Measurements from ENCODE around the gene AMMECR1. TPM values are rescaled to one million over a fixed set of nuclear protein-coding genes. Genes with fewer than 3 reads are reported as not detected.
"Not testable (repeated sequence)": the region's sequence is repeated elsewhere in the genome, so short reads cannot be mapped to it uniquely, and the experiment has no call there.

AMMECR1 gene
- polyA plus RNA-seq (ENCODE audit: insufficient read length in 4 of 4), result 10 to 100 TPM; 10.0 to 21.3 (median 19.6) TPM

DNA sequence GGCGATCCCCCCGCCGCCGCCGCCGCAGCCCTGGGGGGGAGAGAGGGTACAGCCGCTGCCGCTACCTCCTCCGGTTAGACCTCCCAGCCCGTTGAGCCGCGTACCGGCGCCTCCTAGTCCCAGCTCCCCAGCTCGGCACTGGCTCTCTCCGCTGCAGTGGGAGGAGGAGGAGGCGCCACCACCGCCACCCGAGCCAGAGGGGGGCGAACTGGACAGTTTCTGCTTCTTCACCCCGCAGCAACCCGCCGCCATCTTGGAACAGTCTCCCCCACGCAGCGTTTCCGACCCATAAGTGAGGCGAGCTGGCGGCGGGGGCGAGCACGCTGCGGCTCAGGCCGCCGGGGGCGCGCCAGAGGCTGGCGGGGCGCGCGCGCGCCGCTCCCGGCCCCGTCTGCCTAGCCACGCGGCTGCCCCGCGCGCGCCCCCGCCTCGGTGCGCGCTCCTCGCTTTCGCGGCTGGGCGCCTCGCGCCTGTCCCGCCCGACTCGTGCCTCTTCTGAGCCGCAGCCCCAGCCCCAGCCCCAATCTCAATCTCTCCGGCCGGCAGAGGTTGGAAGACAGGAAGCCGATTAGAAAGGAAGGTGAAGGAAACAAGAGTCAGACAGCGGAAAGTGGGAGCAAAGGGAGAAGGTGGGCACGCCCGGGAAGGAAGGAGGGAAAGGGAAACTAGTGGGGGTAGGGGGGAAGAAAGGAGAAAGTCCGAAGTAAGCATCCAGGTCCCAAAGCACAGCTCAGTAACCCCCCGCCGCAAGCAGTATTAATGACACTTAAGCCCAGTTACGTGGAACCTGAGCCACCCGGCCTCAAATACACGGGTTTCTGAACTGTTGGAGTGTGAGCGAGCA is at the start of gene AMMECR1:
AMMECR1 (minus strand) TSS at position 266 of the 844 bp plus-strand sequence; CDS start at position 252, 14 bp downstream.
- DNase-seq (ENCODE audit: low read depth in 4 of 4, low spot score in 3 of 4), result peak in 3 of 4 donors; percentile 61 to 65 (median 63)

DNA sequence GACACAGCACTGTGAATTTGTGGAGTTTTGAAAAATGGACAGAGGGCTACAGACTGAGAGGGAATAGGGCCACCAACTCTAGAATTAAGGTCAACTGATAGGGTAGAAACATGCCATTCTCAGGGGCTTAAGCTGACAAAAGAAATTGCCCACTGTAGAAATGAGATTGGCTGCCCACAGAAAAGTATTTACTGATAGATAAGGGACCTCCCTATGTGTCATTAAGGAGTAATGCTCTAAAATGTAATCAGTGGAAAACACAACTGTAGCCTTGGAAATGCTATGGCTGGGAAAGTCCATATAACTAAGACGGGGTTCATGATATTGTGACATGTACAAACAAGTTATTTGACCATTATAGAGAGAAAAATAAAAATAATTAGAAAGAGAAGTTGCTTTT is 45.4 kb upstream of the AMMECR1 start:
- DNase-seq (ENCODE audit: low read depth in 4 of 4, low spot score in 3 of 4), result no peak

DNA sequence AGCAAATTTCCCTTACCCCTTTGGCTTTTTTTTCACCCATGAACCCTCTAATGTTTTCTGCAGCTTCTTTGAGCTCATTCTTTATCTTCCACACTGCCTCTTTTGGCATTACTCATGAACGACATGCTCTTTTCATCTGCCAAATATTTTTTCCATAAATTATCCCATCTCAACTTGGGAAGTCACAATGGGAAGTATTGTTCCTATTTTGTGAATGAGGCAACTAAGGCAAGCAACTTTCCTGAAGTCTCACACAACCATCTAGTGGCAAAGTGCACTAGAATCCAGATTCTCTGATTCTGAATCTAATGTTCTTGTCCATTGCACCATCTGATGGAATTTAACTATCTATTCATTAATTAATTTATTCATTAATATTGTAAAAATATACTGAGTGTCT is 41.4 kb upstream of the AMMECR1 start:
- no peak for DNase-seq (ENCODE audit: low read depth in 4 of 4, low spot score in 3 of 4)

DNA sequence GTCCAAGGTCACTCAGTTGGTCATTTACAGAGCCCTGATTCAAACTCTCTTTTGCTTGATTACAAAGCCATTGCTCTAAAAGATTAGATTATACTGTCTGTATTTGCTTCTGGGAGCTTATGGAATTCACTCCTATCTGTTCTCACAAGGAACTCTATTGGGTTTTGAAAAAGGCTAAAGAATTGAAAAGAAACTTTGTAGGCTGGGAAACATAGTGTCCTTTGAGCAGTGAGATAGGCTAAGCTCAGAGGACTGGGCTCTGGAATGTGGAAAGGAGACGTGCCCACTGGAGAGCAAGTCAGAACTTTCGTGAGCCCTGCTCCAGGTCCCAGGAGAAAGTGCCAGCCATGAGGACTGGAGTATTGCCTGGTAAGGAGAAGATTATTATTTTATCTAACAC is 40.7 kb upstream of the AMMECR1 start, which contains the start of gene RTL9:
RTL9 (plus strand) TSS at position 301 of the 400 bp plus-strand sequence. CDS start 91,770 bp downstream, outside the sequence.
- DNase-seq (ENCODE audit: low read depth in 4 of 4, low spot score in 3 of 4), result no peak

DNA sequence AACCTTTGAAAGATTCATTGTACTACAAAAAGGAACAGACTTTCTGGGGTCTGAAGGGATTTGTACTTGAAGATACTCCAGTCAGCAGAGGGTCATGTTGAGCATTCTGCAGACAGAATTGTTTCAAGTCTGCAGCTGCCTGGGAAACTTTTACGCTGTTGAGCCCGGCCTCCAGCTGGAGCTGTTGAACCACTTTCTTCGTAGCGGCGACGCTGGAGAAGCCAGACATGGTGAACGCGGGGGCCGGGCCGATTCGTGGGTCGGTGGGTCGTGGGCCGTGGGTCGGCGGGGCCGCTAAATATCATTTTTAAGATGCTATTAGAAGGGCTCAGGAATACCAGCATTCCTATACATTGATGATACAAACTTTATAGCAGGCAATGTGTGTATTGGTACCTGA is 28.8 kb upstream of the AMMECR1 start:
- no peak for DNase-seq (ENCODE audit: low read depth in 4 of 4, low spot score in 3 of 4)

DNA sequence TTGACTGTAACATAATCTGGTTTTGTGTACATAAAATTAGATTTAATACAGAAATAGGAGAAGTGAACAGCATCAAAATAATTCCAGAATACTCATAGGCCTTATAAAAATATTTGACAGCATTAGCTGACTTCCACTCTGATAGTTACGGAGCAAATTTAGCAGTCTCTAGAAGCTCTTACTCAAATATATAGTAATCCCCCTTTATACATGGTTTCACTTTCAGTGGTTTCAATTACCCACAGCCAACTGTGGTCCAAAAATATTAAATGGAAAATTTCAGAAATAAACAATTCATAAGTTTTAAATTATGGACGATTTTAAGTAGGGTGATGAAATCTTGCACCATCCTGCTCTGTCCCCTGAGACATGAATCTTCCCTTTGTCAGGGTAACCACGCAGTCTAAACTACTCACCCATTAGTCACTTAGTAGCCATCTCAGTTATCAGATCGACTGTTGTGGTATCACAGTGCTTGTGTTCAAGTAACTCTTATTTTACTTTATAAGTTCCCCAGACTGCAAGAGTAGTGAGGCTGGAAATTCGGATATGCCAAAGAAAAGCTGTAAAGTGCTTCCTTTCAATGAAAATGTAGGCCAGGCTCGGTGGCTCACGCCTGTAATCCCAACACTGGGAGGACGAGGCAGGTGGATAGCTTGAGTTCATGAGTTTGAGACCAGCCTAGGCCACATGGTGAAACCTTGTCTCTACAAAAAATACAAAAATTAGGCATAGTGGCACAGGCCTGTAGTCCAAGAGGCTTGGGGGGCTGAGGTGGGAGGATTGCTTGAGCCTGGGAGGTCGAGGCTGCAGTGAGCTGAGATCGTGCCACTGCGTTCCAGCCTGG is 23.5 kb upstream of the AMMECR1 start:
- DNase-seq (ENCODE audit: low read depth in 4 of 4, low spot score in 3 of 4), result no peak

DNA sequence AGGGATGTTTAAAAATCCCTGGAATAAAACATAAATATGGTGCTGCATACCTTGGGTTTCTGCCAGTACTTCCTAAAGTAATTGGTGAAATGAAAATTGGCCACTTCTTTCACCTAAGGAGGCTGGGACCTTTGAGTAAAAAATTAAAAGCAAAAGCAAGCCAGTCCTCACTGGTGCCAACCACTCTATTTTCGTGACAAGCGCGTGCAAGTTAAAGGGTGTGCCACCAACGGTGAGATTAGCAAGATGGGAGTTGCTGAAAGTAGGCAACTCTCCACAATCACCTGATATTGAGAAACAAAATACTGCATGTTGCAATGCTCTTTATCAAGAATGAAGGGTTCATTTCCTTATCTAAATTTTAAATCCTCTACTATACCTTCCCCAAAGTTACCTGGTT is 21.1 kb upstream of the AMMECR1 start:
- DNase-seq (ENCODE audit: low read depth in 4 of 4, low spot score in 3 of 4), result no peak

DNA sequence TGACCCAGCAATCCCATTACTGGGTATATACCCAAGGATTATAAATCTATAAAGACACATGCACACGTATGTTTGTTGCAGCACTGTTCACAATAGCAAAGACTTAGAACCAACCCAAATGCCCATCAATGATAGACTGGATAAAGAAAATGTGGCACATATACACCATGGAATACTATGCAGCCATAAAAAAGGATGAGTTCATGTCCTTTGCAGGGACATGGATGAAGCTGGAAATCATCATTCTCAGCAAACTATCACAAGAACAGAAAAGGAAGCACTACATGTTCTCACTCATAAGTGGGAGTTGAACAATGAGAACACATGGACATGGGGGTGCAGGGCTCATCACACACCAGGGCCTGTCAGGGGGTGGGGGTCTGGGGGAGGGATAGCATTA is 15.6 kb upstream of the AMMECR1 start:
- not testable (repeated sequence) for DNase-seq (ENCODE audit: low read depth in 4 of 4, low spot score in 3 of 4)

DNA sequence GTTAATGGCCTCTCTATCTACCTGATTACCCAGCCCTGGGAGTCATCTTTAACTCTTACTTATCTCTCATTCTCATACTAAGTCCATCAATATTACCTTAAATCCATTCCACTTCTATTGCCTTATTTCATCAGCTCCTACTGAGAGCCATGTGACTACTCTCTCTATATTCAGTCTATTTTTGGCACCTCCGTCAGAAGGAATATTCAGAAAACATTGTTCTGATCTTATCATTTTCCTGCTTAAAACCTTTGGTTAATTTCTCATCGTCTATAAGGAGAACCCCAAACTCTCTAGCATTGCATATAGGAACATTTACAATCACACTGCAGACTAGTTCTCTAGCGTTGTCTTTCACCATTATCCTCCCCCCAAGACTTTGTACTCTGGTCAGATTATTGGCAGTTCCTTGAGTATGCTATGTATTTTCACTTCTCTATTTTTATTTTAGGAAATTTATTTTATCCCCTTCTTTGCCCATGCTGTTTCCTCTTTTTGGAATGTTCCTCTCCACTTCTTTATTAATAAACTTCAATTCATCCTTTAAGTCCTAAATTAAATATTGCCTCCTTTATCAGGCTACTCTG is 13.7 kb upstream of the AMMECR1 start:
- no peak for DNase-seq (ENCODE audit: low read depth in 4 of 4, low spot score in 3 of 4)

DNA sequence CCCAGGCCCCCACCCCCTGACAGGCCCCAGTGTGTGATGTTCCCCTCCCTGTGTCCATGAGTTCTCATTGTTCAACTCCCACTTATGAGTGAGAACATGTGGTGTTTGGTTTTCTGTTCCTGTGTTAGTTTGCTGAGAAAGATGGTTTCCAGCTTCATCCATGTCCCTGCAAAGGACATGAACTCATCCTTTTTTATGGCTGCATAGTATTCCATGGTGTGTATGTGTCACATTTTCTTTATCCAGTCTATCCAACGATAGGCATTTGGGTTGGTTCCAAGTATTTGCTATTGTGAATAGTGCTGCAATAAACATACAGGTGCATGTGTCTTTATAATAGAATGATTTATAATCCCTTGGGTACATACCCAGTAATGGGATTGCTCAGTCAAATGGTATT is 10.7 kb upstream of the AMMECR1 start:
- DNase-seq (ENCODE audit: low read depth in 4 of 4, low spot score in 3 of 4), result not testable (repeated sequence)

DNA sequence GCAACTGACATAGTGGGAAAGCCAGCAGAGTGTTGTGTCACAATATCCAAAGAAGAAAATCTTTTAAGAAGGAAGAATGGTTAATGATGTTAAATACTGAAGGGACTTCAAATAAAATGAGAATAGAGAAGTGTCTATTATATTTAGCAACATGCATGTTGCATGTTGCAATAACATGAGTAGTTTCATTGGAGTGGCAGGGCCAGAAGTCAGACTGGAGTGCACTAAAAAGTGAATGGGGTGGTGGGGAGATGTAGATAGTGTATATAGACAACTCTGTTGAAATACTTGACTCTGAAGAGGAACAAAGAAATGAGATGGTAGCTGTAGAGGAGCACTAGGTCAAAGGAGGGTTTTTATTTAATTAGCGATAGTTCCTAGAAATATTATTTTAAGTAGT is 9.5 kb upstream of the AMMECR1 start:
- DNase-seq (ENCODE audit: low read depth in 4 of 4, low spot score in 3 of 4), result no peak

DNA sequence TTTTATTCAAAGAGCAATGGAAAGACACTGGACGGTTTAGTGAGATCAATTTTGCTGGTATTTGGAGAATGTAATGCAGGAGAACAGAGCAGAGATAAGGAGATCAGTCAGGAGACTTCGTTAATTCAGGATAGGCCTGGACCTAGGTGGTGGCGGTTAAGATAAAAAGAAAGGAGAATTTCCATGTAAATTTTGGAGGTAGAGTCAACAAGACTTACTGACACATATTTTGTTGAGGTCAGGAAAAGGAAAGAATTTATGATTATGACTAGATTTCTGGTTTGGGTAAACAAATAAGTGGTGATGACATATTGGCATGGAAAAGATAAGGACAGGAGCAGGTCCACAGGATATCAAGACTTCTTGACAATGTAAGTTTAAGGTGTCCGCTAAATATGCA is 8.8 kb upstream of the AMMECR1 start:
- no peak for DNase-seq (ENCODE audit: low read depth in 4 of 4, low spot score in 3 of 4)

DNA sequence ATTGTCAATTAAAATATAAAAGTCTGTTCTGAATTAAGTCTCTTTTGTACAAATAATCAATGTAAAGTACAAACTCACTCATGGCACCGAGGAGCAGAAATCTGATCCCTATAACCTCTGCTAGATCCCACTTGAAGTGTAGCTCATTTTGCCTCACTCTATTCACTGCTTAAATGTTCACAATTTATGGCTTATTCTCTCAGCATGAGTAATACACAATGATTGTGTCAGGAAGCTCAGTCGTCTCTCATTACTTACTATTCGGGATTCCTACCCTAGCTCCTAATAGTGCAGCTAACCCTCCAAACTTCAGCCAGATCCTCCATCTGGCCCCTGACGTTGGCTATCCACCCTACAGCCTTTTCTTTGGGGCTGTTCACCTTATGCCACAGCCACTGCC is 4.7 kb upstream of the AMMECR1 start:
- DNase-seq (ENCODE audit: low read depth in 4 of 4, low spot score in 3 of 4), result no peak

DNA sequence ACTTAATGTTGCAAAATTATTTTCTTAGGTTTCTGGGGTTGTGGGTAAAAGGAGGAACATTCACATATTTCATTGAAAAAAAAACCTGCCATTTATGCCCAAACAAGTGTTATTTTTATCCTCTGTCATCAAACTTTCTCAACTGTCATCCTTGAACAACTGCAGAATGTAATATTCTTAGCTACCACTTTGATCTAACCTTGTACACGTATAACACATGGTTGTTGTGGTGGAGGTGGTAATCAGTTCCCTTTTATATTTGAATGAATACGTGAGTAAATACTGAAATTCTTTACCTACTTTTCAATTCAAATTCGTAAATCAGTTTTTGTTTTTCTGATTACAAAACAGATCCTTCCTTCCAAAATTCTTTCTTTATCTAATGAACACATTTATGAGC is 3.8 kb upstream of the AMMECR1 start:
- no peak for DNase-seq (ENCODE audit: low read depth in 4 of 4, low spot score in 3 of 4)

DNA sequence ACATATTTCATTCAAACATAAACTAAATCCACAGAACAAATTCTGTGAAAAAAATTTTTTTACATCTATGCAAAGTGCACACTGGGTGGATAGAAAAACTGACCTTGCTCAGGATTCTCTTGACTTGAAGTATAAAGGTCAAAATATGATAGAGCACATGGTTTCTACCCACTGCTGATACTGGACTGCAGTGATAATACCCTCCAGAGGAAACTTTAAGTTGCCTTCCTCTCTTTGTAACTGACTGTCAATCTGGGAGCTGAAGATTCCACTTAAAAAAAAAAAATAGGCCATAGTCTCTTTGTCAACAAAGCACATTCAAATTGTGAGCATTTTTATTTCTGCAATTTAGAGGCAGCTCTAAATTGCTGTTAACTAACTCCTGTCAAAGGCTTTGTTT is 3.2 kb upstream of the AMMECR1 start:
- no peak for DNase-seq (ENCODE audit: low read depth in 4 of 4, low spot score in 3 of 4)

DNA sequence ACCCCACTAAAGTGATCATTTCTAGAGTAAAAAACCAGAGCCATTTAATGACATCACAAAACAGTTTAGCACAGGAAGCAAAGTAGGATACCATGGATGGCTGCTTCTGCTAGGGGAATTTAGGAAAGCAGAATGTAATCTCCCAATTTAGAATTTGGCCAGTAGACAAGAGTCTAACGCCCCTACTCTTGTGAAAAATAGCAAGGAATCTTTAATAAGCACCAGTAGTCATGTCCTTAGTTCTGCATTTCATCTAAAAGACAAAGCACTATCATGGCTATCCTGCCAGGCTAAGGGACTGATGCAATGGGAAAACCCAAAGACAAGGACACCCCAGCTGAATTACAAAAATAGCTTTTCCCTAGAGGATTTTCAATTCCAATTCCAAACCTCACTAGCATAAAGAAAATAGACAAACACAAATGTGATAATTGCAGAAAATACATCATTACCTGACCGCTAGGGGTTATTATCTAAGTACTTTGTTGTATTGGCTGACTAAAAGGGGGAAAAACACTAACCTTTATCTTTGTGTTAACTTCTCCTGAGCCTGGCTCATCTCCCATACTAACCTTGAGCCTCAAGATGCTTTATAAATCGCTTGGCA is 2.6 kb upstream of the AMMECR1 start:
- no peak for DNase-seq (ENCODE audit: low read depth in 4 of 4, low spot score in 3 of 4)

DNA sequence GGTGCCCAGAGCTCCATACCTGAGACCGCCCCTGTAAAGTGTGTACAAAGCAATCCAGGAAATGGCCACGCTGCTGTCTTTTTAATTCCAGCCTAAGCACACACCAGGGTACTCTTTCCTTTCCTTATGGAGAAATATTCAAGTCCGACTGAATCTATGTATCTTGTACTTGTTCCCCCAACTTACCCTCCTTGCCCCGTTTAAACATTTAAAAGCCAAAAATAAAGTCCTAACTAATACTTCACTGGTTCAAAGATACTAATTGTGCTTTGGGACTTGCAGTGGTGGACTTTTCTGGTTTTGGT is 731 bp upstream of the AMMECR1 start:
- DNase-seq (ENCODE audit: low read depth in 4 of 4, low spot score in 3 of 4), result no peak

DNA sequence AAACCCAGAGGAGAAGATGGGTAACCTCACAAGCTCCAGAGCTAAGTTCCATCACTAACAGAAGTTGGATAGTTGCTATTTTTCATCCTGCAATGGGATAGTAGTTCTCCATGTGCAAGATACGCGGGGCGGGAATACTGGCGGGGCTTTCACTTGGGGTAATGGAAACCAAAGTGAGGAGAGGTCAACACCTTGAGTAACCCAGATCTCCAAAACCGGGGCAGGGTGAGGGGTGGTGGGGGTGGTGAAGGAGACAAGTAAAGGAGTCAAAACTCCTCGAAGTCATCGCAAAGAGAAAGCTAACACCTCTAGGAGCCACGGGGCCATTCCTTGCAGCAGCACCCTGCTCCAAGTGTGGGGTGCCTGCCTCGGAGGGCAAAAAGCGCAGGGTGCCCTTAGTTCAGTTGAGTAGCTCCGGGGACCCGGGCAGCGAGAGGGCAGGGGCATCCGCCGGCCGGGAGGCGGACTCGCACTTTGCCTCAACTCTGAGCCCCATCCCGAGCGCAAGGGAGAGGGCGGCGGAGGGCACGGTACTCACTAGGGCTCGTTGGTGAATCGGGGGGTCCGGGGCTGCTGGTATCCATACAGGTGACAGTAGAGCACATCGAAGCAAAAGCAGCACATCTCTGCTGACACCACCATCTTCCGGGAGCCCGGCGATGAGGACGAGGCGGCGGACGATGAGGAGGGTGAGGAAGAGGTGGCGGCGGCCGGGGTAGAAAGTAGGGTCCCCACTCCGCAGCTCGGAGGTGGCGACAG is 645 bp downstream of the AMMECR1 start:
- DNase-seq (ENCODE audit: low read depth in 4 of 4, low spot score in 3 of 4), result no peak

DNA sequence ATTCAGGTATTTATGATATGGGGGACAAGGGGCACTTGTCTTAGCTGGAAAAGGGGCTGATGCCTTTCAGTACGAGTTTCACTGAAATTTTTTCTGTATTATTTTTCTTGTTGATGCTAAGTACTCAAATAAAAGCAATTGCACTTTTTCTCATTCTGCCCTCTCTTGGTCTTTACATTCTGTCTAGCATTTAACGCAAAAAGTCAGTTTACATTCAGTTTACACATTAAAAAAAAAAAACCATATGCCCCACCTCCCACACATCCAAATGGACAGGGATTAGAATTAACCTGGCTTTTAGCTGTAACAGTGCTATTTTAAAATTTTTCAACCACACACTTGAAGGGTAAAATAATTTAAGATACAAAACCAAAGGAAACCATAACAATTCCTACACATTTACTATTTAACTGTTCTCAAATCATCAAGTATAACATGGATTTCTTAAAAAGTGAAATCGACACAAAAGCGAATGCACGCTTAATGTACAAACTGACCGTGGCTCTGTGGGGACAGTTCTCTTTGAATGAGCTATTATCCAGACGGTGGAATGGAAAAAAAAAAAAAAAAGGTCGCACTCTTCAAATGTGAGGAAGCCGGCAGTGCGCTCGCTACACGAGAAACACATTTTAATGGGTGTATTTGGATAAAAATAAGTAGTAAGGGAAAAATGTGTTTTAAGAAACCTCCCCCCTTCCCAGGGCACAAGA is 1.4 kb downstream of the AMMECR1 start:
- DNase-seq (ENCODE audit: low read depth in 4 of 4, low spot score in 3 of 4), result no peak

DNA sequence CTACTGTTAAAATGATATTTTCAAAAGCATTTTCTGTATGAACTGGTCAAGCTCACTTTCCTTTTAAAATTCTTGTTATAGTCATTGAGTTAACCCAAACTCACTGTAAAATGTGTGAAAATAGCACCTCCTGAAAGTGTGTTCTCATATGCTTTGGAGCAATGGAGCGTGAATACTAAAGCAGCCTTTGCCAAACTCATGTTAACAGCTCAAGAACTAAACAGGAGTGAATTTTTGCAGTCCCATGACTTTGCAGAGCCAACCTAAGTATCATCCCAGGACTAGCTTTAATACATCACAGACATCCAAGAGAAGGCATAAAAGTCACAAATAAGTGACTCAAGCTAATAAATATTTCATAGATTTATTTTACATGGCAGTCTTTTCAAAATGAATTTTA is 2.3 kb downstream of the AMMECR1 start:
- no peak for DNase-seq (ENCODE audit: low read depth in 4 of 4, low spot score in 3 of 4)
